ENCODE data around the gene LAPTM5. TPM values are rescaled to one million over a fixed set of nuclear protein-coding genes. Genes with fewer than 3 reads are reported as not detected.

The LAPTM5 gene
- total and polyA plus RNA-seq, 2 of the 8 experiments (the other 6 are each of a cell fraction or from before 2014, with no cell fraction given), result 0.37 to 1.4 TPM

DNA sequence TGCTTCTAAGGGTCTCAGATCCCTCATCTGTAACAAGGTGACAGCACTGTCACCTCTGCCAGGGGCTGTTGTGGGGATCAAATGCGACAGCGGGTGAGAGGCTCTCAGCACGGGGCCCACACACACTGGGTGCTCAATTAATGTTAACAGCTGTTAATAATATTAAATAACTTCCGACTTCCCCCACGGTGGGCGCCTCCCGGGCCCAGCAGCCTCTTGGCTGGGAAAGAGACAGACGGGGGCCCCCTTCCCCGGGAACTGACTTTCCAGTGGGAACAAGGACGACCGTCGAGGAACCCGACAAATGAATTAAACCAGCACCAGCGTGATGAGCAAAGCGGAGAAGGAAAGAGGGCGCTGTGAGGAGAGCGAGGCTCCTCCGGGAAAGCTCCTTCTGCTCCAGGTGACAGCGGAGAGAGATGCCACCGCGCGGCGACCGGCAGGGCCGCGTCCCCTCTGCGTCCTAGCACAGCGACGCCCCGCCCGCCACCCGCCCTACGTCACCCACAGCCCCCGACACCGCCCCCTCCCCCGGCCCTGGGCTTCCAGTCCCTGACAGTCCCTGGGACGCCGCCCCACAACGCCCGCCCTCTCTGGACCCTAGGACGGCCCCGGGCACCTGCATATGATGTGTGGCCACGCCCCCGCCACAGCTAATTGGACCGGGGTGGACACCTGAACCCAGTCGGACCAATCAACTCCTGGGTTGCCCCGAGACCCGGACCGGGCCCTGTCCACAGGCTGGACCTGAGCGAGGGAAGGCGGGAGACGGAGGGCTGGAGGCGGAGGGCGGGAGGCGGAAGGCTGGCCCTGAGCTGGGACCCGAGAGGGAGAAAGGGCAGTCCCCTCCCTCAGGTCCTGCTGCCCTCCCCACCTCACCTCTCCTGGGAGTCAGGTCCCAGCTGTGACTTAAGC is 72.4 kb downstream of the LAPTM5 start (continued):
- TF ChIP-seq MAFK (IDR thresholded peaks at IDR 0.05; ENCODE audit: low read depth, low read length) (no peak), HDAC2 (IDR thresholded peaks at IDR 0.05; ENCODE audit: borderline replicate concordance in 1 of 2, low read depth in 2 of 2, low read length in 2 of 2) (no peak), POLR2A (IDR thresholded peaks at IDR 0.05; ENCODE audit: control extremely low read depth in 1 of 2, low read depth in 2 of 2, low read length in 2 of 2) (peak in 1 of 2 experiments; percentile 77; a peak in 1 of 3 replicates), RNF2 (IDR thresholded peaks at IDR 0.05; ENCODE audit: borderline replicate concordance, low read depth, low read length, missing control alignments, poor library complexity, severe bottlenecking) (no peak), CBX5 (IDR thresholded peaks at IDR 0.05; ENCODE audit: low read depth, low read length) (no peak), RBBP5 (IDR thresholded peaks at IDR 0.05; ENCODE audit: borderline replicate concordance, low read depth, low read length) (0 out of 2 replicates have a peak, but pooled peaks have one; percentile 38), SIX5 (IDR thresholded peaks at IDR 0.05; ENCODE audit: low read depth, low read length) (no peak), CREB1 (IDR thresholded peaks at IDR 0.05) (peak; percentile 86), FOSL1 (IDR thresholded peaks at IDR 0.05; ENCODE audit: insufficient read depth, low read depth, low read length) (no peak), TCF12 (IDR thresholded peaks at IDR 0.05; ENCODE audit: low read depth, low read length) (no peak), ASH2L (IDR thresholded peaks at IDR 0.05; ENCODE audit: low read length) (peak; percentile 42), CHD1 (IDR thresholded peaks at IDR 0.05; ENCODE audit: low read depth, low read length) (no peak), KDM5A (IDR thresholded peaks at IDR 0.05; ENCODE audit: low read length) (no peak), CEBPB (IDR thresholded peaks at IDR 0.05; ENCODE audit: low read depth, low read length) (no peak), SIRT6 (IDR thresholded peaks at IDR 0.05; ENCODE audit: low read length) (no peak), NRF1 (IDR thresholded peaks at IDR 0.05; ENCODE audit: low read depth, low read length) (no peak), KDM4A (IDR thresholded peaks at IDR 0.05; ENCODE audit: low read depth, low read length, severe bottlenecking) (peak; percentile 63), BCL11A (IDR thresholded peaks at IDR 0.05; ENCODE audit: low read depth in 2 of 2, low read length in 2 of 2) (no peak), YY1 (IDR thresholded peaks at IDR 0.05; ENCODE audit: low read depth, low read length) (no peak)
- TF ChIP-seq, protein P1, sequence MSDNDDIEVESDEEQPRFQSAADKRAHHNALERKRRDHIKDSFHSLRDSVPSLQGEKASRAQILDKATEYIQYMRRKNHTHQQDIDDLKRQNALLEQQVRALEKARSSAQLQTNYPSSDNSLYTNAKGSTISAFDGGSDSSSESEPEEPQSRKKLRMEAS (IDR thresholded peaks at IDR 0.05), result peak; percentile 43
- TF ChIP-seq, protein P2, sequence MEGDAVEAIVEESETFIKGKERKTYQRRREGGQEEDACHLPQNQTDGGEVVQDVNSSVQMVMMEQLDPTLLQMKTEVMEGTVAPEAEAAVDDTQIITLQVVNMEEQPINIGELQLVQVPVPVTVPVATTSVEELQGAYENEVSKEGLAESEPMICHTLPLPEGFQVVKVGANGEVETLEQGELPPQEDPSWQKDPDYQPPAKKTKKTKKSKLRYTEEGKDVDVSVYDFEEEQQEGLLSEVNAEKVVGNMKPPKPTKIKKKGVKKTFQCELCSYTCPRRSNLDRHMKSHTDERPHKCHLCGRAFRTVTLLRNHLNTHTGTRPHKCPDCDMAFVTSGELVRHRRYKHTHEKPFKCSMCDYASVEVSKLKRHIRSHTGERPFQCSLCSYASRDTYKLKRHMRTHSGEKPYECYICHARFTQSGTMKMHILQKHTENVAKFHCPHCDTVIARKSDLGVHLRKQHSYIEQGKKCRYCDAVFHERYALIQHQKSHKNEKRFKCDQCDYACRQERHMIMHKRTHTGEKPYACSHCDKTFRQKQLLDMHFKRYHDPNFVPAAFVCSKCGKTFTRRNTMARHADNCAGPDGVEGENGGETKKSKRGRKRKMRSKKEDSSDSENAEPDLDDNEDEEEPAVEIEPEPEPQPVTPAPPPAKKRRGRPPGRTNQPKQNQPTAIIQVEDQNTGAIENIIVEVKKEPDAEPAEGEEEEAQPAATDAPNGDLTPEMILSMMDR (IDR thresholded peaks at IDR 0.05; ENCODE audit: control extremely low read depth in 1 of 3, insufficient read depth in 1 of 3, low read depth in 1 of 3, low read length in 3 of 3), result peak; percentile 40 to 51 (median 49); a peak in 3 of 4 replicates
